A549 (cell line): ENCODE measurements around the gene JADE3. TPM values are rescaled to one million over a fixed set of nuclear protein-coding genes. Genes with fewer than 3 reads are reported as not detected.

ENCODE experiments used
- ATAC-seq, 2 experiments: fragments of 200-7000 bp in 1 of 2; fragments of >200 bp in 1 of 2; cut with Nextera tagmentation in 1 of 2; cut with Tn5 transposase in 1 of 2; 3 replicates each; pipeline versions ENCODE4 v1.8.0 to v1.9.1; 2018 to 2020; ENCODE audit warnings: mild to moderate bottlenecking in 1 of 2, moderate library complexity in 1 of 2
- CTCF ChIA-PET: fragments of 300-600 bp; sonication (Branson Sonifier 250); formaldehyde crosslinking; extraction: SDS; loops from one replicate; lab custom pipeline; 2021; ENCODE audit warnings: antibody characterized with exemption, inconsistent platforms; lab: Yijun Ruan, JAX
- POLR2A ChIA-PET: fragments of 350-600 bp; formaldehyde crosslinking; extraction: SDS; loops from one replicate; lab custom pipeline; 2021; ENCODE audit warnings: antibody characterized with exemption, inconsistent platforms; lab: Yijun Ruan, JAX
- DNase-seq, 2 experiments: peaks; one replicate each; pipeline versions ENCODE4 v3.0.0 to v3.0.0-alpha.2; 2011 to 2016; ENCODE audit warnings: low read depth in 1 of 2, low spot score in 1 of 2
- FAIRE-seq: peaks from 2 replicates; lab custom pipeline; 2011; peaks lifted over from hg19 to GRCh38; lab: Jason Lieb, UNC
- H3K27ac ChIP-seq, 2 experiments: fragments of >200 bp; sonication (Bioruptor Twin); formaldehyde crosslinking; 3 replicates each; pipeline ENCODE4 v1.5.1; 2016 to 2017
- H3K4me1 ChIP-seq: fragments of >200 bp; sonication (Bioruptor Twin); formaldehyde crosslinking; 3 replicates; pipeline ENCODE4 v1.6.1; 2016
- H3K4me2 ChIP-seq: fragments of >200 bp; sonication (Bioruptor Twin); formaldehyde crosslinking; 3 replicates; pipeline ENCODE4 v1.6.1; 2016
- H3K4me3 ChIP-seq: fragments of >200 bp; sonication (Bioruptor Twin); formaldehyde crosslinking; 3 replicates; pipeline ENCODE4 v1.5.1; 2016
- H3K9me3 ChIP-seq: fragments of >200 bp; sonication (Bioruptor Twin); formaldehyde crosslinking; 3 replicates; pipeline ENCODE4 v1.6.1; 2016
- BHLHE40 ChIP-seq: IDR thresholded peaks from 2 replicates; pipeline ENCODE4 v1.6.1; 2012; ENCODE audit warnings: low read depth, low read length, inconsistent platforms
- CBX8 ChIP-seq: fragments of 200-600 bp; sonication (generic); IDR thresholded peaks from 2 replicates; pipeline ENCODE4 v1.6.1; 2016
- CHD2 ChIP-seq: fragments of 150-350 bp; IDR thresholded peaks from 2 replicates; pipeline ENCODE4 v1.6.1; 2014; ENCODE audit warnings: low read length; ENCODE audit not compliant: partially characterized antibody
- CHD4 ChIP-seq: fragments of 200-600 bp; sonication (generic); IDR thresholded peaks from 2 replicates; pipeline ENCODE4 v1.6.1; 2016; ENCODE audit warnings: antibody characterized with exemption, mild to moderate bottlenecking, borderline replicate concordance
- EHF ChIP-seq: fragments of 250-450 bp; sonication (Bioruptor Pico); IDR thresholded peaks from 2 replicates; pipeline ENCODE4 v1.5.0; 2020; ENCODE audit warnings: mild to moderate bottlenecking
- EP300 ChIP-seq, 2 experiments: fragments of >200 bp; sonication (Bioruptor Twin); formaldehyde crosslinking; IDR thresholded peaks; 2 replicates in 1 of 2; 3 replicates in 1 of 2; pipeline ENCODE4 v1.6.1; 2016 to 2017
- FOSB ChIP-seq: fragments of 250-450 bp; sonication (Bioruptor Pico); IDR thresholded peaks from 2 replicates; pipeline ENCODE4 v1.5.0; 2020; ENCODE audit warnings: mild to moderate bottlenecking, moderate library complexity
- FOSL2 ChIP-seq, 2 experiments: fragments of 450-650 bp in 1 of 2; fragments of >200 bp in 1 of 2; sonication (Bioruptor Twin) in 1 of 2; formaldehyde crosslinking; IDR thresholded peaks; 2 replicates each; pipeline versions ENCODE4 v1.5.0 to v1.6.1; 2016 to 2020; ENCODE audit warnings: mild to moderate bottlenecking in 1 of 2, moderate library complexity in 1 of 2
- HEYL ChIP-seq: fragments of 250-450 bp; sonication (Bioruptor Pico); IDR thresholded peaks from 2 replicates; pipeline ENCODE4 v1.8.0; 2021; ENCODE audit warnings: mild to moderate bottlenecking, moderate library complexity
- HOXB13 ChIP-seq: fragments of 250-450 bp; sonication (Bioruptor Pico); IDR thresholded peaks from 2 replicates; pipeline ENCODE4 v1.5.0; 2020; ENCODE audit warnings: low read depth, mild to moderate bottlenecking, moderate library complexity
- KDM1A ChIP-seq: fragments of 200-600 bp; sonication (generic); IDR thresholded peaks from 2 replicates; pipeline ENCODE4 v1.6.1; 2016; ENCODE audit warnings: low read depth, mild to moderate bottlenecking
- MAFK ChIP-seq: fragments of 450-650 bp; IDR thresholded peaks from 2 replicates; pipeline ENCODE4 v1.6.1; 2014; ENCODE audit not compliant: partially characterized antibody
- MAZ ChIP-seq: fragments of 150-350 bp; IDR thresholded peaks from 2 replicates; pipeline ENCODE4 v1.6.1; 2014; ENCODE audit warnings: antibody characterized with exemption, low read depth, low read length, borderline replicate concordance
- MYC ChIP-seq: IDR thresholded peaks from 2 replicates; pipeline ENCODE4 v1.6.1; 2012; ENCODE audit warnings: mild to moderate bottlenecking, inconsistent platforms, low read length, improper control_type of control experiment, borderline replicate concordance
- NPAS2 ChIP-seq: fragments of 250-450 bp; sonication (Bioruptor Pico); IDR thresholded peaks from 2 replicates; pipeline ENCODE4 v1.8.0; 2022; ENCODE audit warnings: mild to moderate bottlenecking, moderate library complexity, borderline replicate concordance
- POLR2A ChIP-seq: IDR thresholded peaks from 2 replicates; pipeline ENCODE4 v1.6.1; 2012; ENCODE audit warnings: mild to moderate bottlenecking, low read length
- RARB ChIP-seq: fragments of 250-450 bp; sonication (Bioruptor Pico); IDR thresholded peaks from 2 replicates; pipeline ENCODE4 v1.8.0; 2021; ENCODE audit warnings: mild to moderate bottlenecking, moderate library complexity
- RCOR1 ChIP-seq: fragments of 150-350 bp; IDR thresholded peaks from 2 replicates; pipeline ENCODE4 v1.6.1; 2014; ENCODE audit warnings: antibody characterized with exemption, low read length, low read depth
- RFX5 ChIP-seq: fragments of 450-650 bp; IDR thresholded peaks from 2 replicates; pipeline ENCODE4 v1.7.1; 2014; ENCODE audit warnings: antibody characterized with exemption, mild to moderate bottlenecking, moderate library complexity
- TFCP2L1 ChIP-seq: fragments of 250-450 bp; sonication (Bioruptor Pico); IDR thresholded peaks from 2 replicates; pipeline ENCODE4 v1.5.0; 2021; ENCODE audit warnings: mild to moderate bottlenecking
- TP53 ChIP-seq: fragments of 250-450 bp; sonication (Bioruptor Pico); IDR thresholded peaks from 2 replicates; pipeline ENCODE4 v1.5.0; 2021; ENCODE audit warnings: mild to moderate bottlenecking, moderate library complexity
- ZC3H11A ChIP-seq: fragments of 450-650 bp; IDR thresholded peaks from 2 replicates; pipeline ENCODE4 v1.6.1; 2014; ENCODE audit warnings: antibody characterized with exemption, mild to moderate bottlenecking
- WGBS: methylation state at CpG from one replicate; pipeline ENCODE4 v1.1.6; 2017; ENCODE audit errors: missing lambda C conversion rate; 5-methylcytosine and 5-hydroxymethylcytosine counted together
- polyA plus RNA-seq, 4 experiments: library from polyadenylated mRNA; depleted of rRNA in 3 of 4; stranded (reverse); fragments of >200 nt; fragmentation: RNase III in 1 of 4; extraction: RNeasy Plus Mini Kit Qiagen cat#74134 plus additional on column Dnase treatment in 1 of 4; gene quantifications; 2 replicates in 3 of 4; 3 replicates in 1 of 4; pipeline ENCODE4 v1.2.3, GENCODE V29; 2011 to 2017
- TF ChIP-seq, protein P1 (sequence below): fragments of >200 bp; sonication (Bioruptor Twin); formaldehyde crosslinking; IDR thresholded peaks from 2 replicates; pipeline ENCODE4 v1.6.1; 2016
- TF ChIP-seq, protein P2 (sequence below): fragments of >200 bp; sonication (Bioruptor Twin); formaldehyde crosslinking; IDR thresholded peaks from 3 replicates; pipeline ENCODE4 v1.6.1; 2016
- TF ChIP-seq, protein P3 (sequence below): IDR thresholded peaks from 2 replicates; pipeline ENCODE4 v1.6.1; 2012; ENCODE audit warnings: low read depth, borderline replicate concordance
- TF ChIP-seq, protein P4 (sequence below): fragments of 250-450 bp; sonication (Bioruptor Pico); IDR thresholded peaks from 2 replicates; pipeline ENCODE4 v1.5.0; 2020; ENCODE audit warnings: low read depth, mild to moderate bottlenecking, moderate library complexity
- TF ChIP-seq, protein P5 (sequence below): IDR thresholded peaks from 2 replicates; pipeline ENCODE4 v1.6.1; 2012
- TF ChIP-seq, protein P6 (sequence below): fragments of 200-600 bp; sonication (generic); IDR thresholded peaks from 2 replicates; pipeline ENCODE4 v1.6.1; 2016; ENCODE audit warnings: antibody characterized with exemption, mild to moderate bottlenecking, moderate library complexity

JADE3 gene
- polyA plus RNA-seq, 2 of the 4 experiments (the other 2 are of a cell fraction), result 10.6 to 19.8 TPM

DNA sequence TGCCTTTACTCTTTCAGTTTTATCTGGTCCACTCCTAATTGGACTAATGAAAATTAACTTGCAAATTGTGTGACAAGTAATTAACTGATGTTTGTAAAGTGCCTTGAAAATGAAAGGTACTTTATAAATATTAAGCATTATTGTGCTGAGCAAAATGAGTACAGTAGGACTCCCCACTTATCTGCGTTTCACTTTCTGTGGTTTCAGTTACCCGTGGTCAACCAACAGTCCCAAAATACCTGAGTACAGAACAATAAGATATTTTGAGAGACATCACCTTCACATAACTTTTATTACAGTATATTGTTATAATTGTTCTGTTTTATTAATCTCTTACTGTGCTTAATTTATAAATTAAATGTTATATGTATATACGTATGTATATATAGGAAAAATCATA, 27.4 kb upstream of the JADE3 start:
- DNase-seq, result no peak
- ChIA-PET CTCF (no interaction called here), POLR2A (no interaction called here)
- Histone ChIP-seq H3K9me3 (no peaks in the 10 kb centered on the region), H3K4me2 (no peak overlapping the region), H3K27ac (no peak overlapping the region), H3K4me1 (no peaks in the 10 kb centered on the region), H3K4me3 (no peak overlapping the region)
- ATAC-seq, result no peak
- 90% methylated on average over 3 of the region's 3 CpGs for WGBS
- no peak for FAIRE-seq
- TF ChIP-seq CHD2 (no peak), BHLHE40 (no peak), POLR2A (no peak), TFCP2L1 (no peak), ZC3H11A (no peak), NPAS2 (no peak), FOSB (CRISPR knock-in tag) (no peak), TP53 (CRISPR knock-in tag) (no peak), CHD4 (no peak), MAFK (no peak), MAZ (no peak), MYC (no peak), RCOR1 (no peak), HOXB13 (CRISPR knock-in tag) (no peak)
- TF ChIP-seq, protein P1, sequence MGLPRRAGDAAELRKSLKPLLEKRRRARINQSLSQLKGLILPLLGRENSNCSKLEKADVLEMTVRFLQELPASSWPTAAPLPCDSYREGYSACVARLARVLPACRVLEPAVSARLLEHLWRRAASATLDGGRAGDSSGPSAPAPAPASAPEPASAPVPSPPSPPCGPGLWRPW, result no peak
- TF ChIP-seq, protein P2, sequence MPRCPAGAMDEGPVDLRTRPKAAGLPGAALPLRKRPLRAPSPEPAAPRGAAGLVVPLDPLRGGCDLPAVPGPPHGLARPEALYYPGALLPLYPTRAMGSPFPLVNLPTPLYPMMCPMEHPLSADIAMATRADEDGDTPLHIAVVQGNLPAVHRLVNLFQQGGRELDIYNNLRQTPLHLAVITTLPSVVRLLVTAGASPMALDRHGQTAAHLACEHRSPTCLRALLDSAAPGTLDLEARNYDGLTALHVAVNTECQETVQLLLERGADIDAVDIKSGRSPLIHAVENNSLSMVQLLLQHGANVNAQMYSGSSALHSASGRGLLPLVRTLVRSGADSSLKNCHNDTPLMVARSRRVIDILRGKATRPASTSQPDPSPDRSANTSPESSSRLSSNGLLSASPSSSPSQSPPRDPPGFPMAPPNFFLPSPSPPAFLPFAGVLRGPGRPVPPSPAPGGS, result no peak

DNA sequence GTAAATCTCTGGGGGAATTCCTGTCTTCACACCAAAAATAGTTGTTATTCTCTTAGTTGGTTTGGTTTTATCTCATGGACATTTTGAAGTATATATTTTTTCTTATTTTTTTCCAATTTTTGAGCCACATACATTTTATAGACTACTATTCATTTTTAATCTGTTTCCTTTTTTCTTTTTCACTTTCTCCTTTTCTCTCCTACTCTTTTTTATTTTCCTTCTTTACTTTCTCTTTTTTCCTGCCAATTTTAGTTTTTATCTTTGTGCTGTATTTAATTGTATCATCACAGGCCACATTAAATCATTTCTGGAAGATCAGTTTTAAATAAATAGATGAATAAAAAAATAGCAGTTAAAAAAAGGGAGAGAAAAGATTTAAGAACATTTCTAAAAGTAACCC, 14.0 kb upstream of the JADE3 start:
- Histone ChIP-seq H3K9me3 (no peaks in the 10 kb centered on the region), H3K4me1 (0 out of 3 replicates have a peak, but pooled peaks cover under 1% of the 10 kb centered on the region), H3K4me2 (no peak overlapping the region), H3K4me3 (no peak overlapping the region), H3K27ac (no peak overlapping the region)
- ChIA-PET POLR2A (no interaction called here), CTCF (no interaction called here)
- ATAC-seq (no peak), FAIRE-seq (no peak), DNase-seq (no peak)
- TF ChIP-seq MAFK, result no peak
- no peak for TF ChIP-seq EP300 (IDR thresholded peaks at IDR 0.05)
- TF ChIP-seq KDM1A, result no peak
- TF ChIP-seq HEYL (CRISPR knock-in tag), result no peak
- TF ChIP-seq ZC3H11A, result no peak
- TF ChIP-seq RARB, result no peak
- TF ChIP-seq, protein P3, sequence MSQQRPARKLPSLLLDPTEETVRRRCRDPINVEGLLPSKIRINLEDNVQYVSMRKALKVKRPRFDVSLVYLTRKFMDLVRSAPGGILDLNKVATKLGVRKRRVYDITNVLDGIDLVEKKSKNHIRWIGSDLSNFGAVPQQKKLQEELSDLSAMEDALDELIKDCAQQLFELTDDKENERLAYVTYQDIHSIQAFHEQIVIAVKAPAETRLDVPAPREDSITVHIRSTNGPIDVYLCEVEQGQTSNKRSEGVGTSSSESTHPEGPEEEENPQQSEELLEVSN, result no peak
- TF ChIP-seq FOSL2 (IDR thresholded peaks at IDR 0.05), result no peak
- TF ChIP-seq FOSL2 (CRISPR knock-in tag; IDR thresholded peaks at IDR 0.05), result no peak
- TF ChIP-seq EHF, result no peak
- no peak for TF ChIP-seq BHLHE40
- TF ChIP-seq, protein P4, sequence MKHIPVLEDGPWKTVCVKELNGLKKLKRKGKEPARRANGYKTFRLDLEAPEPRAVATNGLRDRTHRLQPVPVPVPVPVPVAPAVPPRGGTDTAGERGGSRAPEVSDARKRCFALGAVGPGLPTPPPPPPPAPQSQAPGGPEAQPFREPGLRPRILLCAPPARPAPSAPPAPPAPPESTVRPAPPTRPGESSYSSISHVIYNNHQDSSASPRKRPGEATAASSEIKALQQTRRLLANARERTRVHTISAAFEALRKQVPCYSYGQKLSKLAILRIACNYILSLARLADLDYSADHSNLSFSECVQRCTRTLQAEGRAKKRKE, result no peak
- TF ChIP-seq CHD2, result no peak
- no peak for TF ChIP-seq RCOR1
- no peak for TF ChIP-seq CHD4
- no peak for TF ChIP-seq RFX5
- no peak for TF ChIP-seq HOXB13 (CRISPR knock-in tag)
- no peak for TF ChIP-seq CBX8
- TF ChIP-seq, protein P5, sequence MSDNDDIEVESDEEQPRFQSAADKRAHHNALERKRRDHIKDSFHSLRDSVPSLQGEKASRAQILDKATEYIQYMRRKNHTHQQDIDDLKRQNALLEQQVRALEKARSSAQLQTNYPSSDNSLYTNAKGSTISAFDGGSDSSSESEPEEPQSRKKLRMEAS, result no peak
- TF ChIP-seq, protein P6, sequence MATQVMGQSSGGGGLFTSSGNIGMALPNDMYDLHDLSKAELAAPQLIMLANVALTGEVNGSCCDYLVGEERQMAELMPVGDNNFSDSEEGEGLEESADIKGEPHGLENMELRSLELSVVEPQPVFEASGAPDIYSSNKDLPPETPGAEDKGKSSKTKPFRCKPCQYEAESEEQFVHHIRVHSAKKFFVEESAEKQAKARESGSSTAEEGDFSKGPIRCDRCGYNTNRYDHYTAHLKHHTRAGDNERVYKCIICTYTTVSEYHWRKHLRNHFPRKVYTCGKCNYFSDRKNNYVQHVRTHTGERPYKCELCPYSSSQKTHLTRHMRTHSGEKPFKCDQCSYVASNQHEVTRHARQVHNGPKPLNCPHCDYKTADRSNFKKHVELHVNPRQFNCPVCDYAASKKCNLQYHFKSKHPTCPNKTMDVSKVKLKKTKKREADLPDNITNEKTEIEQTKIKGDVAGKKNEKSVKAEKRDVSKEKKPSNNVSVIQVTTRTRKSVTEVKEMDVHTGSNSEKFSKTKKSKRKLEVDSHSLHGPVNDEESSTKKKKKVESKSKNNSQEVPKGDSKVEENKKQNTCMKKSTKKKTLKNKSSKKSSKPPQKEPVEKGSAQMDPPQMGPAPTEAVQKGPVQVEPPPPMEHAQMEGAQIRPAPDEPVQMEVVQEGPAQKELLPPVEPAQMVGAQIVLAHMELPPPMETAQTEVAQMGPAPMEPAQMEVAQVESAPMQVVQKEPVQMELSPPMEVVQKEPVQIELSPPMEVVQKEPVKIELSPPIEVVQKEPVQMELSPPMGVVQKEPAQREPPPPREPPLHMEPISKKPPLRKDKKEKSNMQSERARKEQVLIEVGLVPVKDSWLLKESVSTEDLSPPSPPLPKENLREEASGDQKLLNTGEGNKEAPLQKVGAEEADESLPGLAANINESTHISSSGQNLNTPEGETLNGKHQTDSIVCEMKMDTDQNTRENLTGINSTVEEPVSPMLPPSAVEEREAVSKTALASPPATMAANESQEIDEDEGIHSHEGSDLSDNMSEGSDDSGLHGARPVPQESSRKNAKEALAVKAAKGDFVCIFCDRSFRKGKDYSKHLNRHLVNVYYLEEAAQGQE, result no peak
